Lower leg skin (tissue), 3 donors: ENCODE data around the gene C1orf35.

ENCODE experiments used
- POLR2A ChIP-seq, 2 donors: fragments of 450-650 bp; IDR thresholded peaks; one replicate each; pipeline ENCODE4 v1.6.1; 2016 to 2017; ENCODE audit warnings: antibody characterized with exemption in 2 of 2, mild to moderate bottlenecking in 1 of 2, moderate library complexity in 1 of 2
- TF ChIP-seq, protein P1 (sequence below), 3 donors: fragments of 450-650 bp; IDR thresholded peaks; one replicate each; pipeline ENCODE4 v1.5.1; 2016; ENCODE audit warnings: antibody characterized with exemption in 3 of 3, mild to moderate bottlenecking in 3 of 3, moderate library complexity in 2 of 3

- TF ChIP-seq, protein P1, sequence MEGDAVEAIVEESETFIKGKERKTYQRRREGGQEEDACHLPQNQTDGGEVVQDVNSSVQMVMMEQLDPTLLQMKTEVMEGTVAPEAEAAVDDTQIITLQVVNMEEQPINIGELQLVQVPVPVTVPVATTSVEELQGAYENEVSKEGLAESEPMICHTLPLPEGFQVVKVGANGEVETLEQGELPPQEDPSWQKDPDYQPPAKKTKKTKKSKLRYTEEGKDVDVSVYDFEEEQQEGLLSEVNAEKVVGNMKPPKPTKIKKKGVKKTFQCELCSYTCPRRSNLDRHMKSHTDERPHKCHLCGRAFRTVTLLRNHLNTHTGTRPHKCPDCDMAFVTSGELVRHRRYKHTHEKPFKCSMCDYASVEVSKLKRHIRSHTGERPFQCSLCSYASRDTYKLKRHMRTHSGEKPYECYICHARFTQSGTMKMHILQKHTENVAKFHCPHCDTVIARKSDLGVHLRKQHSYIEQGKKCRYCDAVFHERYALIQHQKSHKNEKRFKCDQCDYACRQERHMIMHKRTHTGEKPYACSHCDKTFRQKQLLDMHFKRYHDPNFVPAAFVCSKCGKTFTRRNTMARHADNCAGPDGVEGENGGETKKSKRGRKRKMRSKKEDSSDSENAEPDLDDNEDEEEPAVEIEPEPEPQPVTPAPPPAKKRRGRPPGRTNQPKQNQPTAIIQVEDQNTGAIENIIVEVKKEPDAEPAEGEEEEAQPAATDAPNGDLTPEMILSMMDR (IDR thresholded peaks at IDR 0.05), result no peak
- TF ChIP-seq POLR2A (IDR thresholded peaks at IDR 0.05), result no peak
These were observed 5.6 kb downstream of the C1orf35 start for GRCh38 chr1:228097333-228098081.
